Spleen (tissue), 7 donors: ENCODE measurements around the gene CACNA2D1.

ENCODE experiments used
- CTCF ChIP-seq, 11 experiments: fragments of 200-600 bp in 7 of 11; fragments of 450-650 bp in 4 of 11; sonication (generic) in 4 of 11; IDR thresholded peaks in 8 of 11; conservative IDR thresholded peaks in 3 of 11; 1 replicate in 7 of 11; 2 replicates in 4 of 11; pipeline versions ENCODE4 v1.4.0 to v1.8.0; 2016 to 2021; ENCODE audit warnings: antibody characterized with exemption in 11 of 11, inconsistent platforms in 4 of 11, mild to moderate bottlenecking in 1 of 11
- POLR2A ChIP-seq, 3 donors: fragments of 450-650 bp; IDR thresholded peaks; one replicate each; pipeline ENCODE4 v1.5.1; 2017; ENCODE audit warnings: antibody characterized with exemption in 3 of 3, mild to moderate bottlenecking in 1 of 3
- POLR2AphosphoS5 ChIP-seq, 3 donors: sonication (generic); formaldehyde crosslinking; IDR thresholded peaks; one replicate each; pipeline ENCODE4 v1.5.1; 2017; ENCODE audit warnings: antibody characterized with exemption in 3 of 3
- donor health status: DM: no; HTN: no; CAD: no; lungs with moderate emphysema.
- donor health status: DM: no; HTN: no; CAD: no.
- donor health status: DM: no; HTN: no; CAD: no.

DNA sequence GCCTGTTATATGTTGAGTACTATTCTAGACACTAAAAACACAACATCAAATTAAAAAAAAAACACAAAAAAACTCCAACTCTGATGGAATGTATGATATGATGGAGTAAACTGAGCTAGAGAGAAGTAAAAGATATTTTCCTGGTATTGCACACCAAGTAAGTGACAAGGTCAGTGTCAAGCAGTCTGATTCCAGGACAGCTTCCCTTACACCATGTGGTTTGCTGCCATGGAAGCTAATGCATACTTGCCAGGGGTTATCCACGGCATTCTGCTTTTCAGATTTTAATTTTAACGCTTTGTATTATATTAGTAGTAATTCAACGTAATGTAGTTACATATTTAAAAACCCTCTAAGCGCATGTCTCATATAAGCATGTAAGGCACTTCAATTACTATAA is 48.4 kb downstream of the CACNA2D1 start:
- TF ChIP-seq POLR2AphosphoS5 (IDR thresholded peaks at IDR 0.05) (no peak), CTCF (IDR thresholded peaks at IDR 0.05 in 8 of 11, conservative IDR thresholded peaks at IDR 0.05 in 3 of 11) (no peak), POLR2A (IDR thresholded peaks at IDR 0.05) (no peak)
